ENCODE measurements around the gene NAGS. TPM values are rescaled to one million over a fixed set of nuclear protein-coding genes. Genes with fewer than 3 reads are reported as not detected.
"Not testable (repeated sequence)": the region's sequence is repeated elsewhere in the genome, so short reads cannot be mapped to it uniquely, and the experiment has no call there.

The NAGS gene
- total RNA-seq, 1 experiment from 2014 or later: 1.1 TPM

- DNase-seq (ENCODE audit: low spot score): no peak
Measured at GRCh38 chr17:43983515-43984411, 20.7 kb upstream of the NAGS start.

GRCh38 chr17:43984521-43984920 lies 19.9 kb upstream of the NAGS start:
- no peak for DNase-seq (ENCODE audit: low spot score)

- DNase-seq (ENCODE audit: low spot score): no peak
Measured at GRCh38 chr17:43986225-43986981, 18.0 kb upstream of the NAGS start.

- DNase-seq (ENCODE audit: low spot score): no peak
Measured at GRCh38 chr17:43987131-43988021, 17.0 kb upstream of the NAGS start.

GRCh38 chr17:43988301-43988700 lies 16.1 kb upstream of the NAGS start:
- no peak for DNase-seq (ENCODE audit: low spot score)

- no peak for DNase-seq (ENCODE audit: low spot score)
Measured at GRCh38 chr17:43992641-43993040, 11.8 kb upstream of the NAGS start.

GRCh38 chr17:43994272-43995149 lies 9.9 kb upstream of the NAGS start:
- peak; percentile 45 for DNase-seq (ENCODE audit: low spot score)

DNA sequence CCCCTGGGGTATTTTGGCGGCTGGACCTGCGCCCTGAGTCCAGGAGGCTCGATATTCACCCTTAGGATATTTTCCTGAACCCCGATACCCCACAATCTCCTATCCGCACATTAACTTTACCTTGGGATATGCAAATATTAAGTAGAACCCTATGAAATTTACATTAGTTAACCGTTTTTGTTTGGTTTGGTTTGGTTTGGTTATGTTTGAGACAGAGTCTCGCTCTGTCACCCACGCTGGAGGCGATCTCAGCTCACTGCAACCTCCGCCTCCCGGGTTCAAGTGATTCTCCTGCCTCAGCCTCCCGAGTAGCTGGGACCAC lies 9.3 kb upstream of the NAGS start:
- DNase-seq (ENCODE audit: low spot score): no peak

DNA sequence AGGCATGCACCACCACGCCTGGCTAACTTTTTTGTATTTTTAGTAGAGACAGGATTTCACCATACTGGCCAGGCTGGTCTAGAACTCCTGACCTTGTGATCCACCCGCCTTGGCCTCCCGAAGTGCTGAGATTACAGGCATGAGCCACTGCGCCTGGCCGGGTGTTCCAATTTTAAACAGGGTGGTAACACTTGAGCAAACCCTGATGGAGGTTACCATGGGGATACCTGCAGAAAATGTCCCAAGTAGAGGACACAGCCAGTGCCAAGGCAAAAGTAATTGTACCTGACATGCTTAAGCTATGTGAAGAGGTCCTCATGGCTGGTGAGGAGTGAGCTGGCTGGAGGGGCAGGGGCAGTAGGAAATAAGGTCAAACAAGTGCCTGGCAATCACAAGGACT lies 7.2 kb upstream of the NAGS start:
- DNase-seq (ENCODE audit: low spot score): not testable (repeated sequence)

GRCh38 chr17:43998552-43998951 lies 5.9 kb upstream of the NAGS start:
- DNase-seq (ENCODE audit: low spot score): peak; percentile 54

- no peak for DNase-seq (ENCODE audit: low spot score)
Measured at GRCh38 chr17:43999024-43999423, 5.4 kb upstream of the NAGS start.

GRCh38 chr17:44000141-44000860 lies 4.1 kb upstream of the NAGS start:
- no peak for DNase-seq (ENCODE audit: low spot score)

GRCh38 chr17:44000871-44001460 lies 3.5 kb upstream of the NAGS start:
- no peak for DNase-seq (ENCODE audit: low spot score)

DNA sequence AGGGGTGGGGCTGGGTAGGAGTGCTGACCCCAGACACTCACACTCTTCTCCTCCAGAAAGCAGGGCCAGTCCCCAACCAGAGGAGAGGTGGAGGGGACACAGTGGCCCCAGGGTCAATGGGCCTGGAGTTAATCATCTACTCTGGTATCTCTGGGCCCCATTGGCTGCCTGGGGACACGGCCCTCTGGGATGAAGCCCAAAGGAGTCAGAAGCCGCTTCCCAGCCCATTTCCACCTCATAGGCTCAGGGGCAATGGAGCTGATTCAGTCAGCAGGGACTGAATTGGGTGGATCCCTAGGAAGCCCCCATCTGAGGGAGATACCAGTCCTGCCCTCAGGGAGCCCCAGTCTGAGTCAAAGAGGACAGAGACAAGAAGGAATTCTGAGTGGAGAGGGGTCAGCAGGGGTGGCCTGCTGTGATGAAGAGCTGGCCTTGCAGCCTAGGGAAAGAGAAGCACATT lies 2.9 kb upstream of the NAGS start:
- no peak for DNase-seq (ENCODE audit: low spot score)

DNA sequence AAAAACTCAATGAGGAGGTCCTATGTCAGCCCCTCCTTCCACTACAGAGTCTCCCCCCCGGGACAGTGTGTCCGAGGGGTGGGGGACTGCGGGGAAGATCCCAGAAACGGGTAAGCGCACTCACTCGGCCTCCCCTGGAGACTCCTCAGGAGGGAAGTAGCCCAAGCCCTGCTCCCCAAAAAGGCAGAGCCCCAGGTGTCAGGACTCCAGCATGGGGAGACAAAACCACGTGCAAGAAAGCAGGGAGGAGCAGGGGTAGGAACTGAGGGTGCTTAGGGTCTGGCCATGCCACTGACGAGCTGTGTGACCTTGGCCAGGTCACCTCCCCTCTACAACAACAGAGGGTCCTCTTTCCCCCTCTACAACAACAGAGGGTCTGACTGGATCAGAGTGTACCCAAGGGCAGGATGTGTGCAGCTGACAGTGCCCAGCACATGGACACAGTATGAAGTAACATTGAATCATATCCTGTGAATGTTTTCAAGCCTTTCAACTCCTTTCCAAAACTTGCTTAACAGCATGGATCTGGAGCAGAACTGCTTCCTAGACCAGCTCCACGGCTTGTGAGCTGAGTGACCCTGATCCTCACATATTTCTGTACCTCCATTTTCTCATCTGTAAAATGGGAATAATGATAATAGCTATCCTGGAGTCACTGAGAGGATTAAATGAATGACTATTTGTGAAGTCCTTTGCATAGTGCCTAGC lies 2.1 kb upstream of the NAGS start:
- peak; percentile 59 for DNase-seq (ENCODE audit: low spot score)

- DNase-seq (ENCODE audit: low spot score): no peak
Measured at GRCh38 chr17:44004761-44005526, 522 bp downstream of the NAGS start.

GRCh38 chr17:44005527-44006271 lies 1.3 kb downstream of the NAGS start:
- DNase-seq (ENCODE audit: low spot score): no peak

- DNase-seq (ENCODE audit: low spot score): no peak
Measured at GRCh38 chr17:44006272-44006597, 1.8 kb downstream of the NAGS start.

Measured in A172 (cell line).